NCI-H1417 treated with DMSO at 0.1 percent for 48 hours (cell line): ENCODE data around the gene RIN2.
"Not testable (repeated sequence)": the region's sequence is repeated elsewhere in the genome, so short reads cannot be mapped to it uniquely, and the experiment has no call there.

Source experiments
- DNase-seq: peaks from one replicate; lab custom pipeline; 2025; lab: John Stamatoyannopoulos, UW

The RIN2 gene

DNA sequence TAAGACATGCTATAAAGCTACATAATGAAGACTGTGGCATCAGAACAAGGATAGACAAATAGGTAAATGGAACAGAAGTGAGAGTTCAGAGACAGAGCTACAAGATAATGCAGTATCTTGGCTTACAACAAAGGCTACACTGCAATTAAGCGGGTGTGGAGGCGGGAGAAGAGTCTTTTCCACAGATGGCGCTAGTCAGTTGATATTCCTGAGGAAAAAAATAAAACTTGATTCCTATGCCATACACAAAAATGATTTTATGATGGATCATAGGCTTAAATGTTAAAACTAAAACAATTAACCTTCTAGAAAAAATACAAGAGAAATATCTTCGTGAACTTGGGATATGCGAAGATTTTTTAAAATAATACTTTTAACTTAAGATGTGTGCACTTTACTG, 31.0 kb downstream of the RIN2 start:
- DNase-seq: no peak

DNA sequence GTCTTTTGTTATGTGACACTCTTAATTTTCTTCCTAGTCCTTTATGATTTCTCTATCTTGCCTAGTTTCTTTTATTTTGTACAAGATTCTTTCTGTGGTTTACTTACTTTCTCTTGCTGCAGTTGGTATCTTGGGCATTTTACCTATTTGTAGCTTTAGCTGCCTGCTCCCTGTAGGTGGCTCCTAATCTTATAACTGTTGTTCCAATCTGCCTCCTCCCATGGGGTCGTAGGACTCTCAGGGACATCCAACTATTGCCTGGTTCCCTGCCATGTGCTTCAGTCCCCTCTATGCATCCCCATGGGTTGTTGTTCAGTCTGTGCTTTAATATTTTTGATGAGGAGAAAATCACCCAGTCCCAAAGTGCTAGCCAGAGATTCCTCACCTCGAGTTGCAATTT, 31.4 kb downstream of the RIN2 start:
- no peak for DNase-seq

DNA sequence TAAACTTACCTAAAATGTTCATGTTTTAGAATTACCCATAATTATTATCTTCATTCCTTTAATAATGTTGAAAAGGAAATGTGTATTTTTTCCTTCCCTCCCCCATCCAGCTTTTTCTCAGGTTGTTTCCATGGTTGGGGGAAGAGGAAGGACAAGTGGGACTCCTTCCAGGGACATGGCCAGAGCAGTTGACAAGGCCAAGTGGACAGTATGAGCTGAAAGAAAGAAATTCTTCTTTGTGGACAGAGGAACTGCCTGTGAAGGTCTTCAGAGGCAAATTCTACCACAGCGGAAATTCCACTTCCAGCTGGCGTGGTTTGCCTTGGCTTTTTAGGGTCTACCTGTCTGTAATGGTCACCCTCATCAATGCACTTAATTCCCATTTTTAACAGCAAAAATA, 33.8 kb downstream of the RIN2 start:
- DNase-seq: no peak

DNA sequence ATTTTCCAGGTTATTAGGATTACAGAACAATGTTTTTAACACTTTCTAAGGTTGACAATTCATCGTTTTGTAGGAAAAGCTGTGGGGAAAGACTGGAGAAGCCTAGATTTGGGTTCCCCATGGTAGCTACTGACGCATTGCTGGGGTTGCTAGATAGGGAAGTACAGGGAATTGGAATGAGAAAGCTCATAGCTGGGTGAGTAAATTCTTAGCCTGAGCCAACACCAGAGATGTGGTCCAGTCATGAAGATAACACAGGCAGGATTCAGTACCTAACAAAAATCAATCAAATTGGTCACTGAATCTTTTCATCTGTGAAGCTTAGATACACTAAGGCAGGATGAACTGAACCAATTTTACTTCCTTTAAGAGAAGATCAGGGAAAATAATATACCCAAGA, 35.7 kb downstream of the RIN2 start:
- no peak for DNase-seq

DNA sequence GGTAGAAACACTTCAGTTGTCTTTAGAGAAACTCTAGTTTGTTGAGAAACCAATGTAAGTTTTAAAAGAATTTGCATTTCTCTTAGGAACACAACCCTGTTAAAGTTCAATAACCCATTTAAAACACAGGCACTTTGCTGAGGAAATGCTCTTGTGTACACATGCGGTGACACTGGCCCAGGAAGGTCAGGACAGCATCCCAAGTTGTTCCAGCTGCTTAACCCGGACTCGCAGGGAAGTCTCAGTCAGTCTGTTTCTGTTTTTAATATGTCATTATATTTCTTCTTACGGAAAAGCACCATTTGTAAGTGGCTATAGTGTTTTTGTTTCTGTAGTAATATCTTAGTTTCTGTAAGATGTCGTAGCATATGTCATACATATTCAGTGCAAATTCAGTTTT, 36.9 kb downstream of the RIN2 start:
- DNase-seq: no peak

DNA sequence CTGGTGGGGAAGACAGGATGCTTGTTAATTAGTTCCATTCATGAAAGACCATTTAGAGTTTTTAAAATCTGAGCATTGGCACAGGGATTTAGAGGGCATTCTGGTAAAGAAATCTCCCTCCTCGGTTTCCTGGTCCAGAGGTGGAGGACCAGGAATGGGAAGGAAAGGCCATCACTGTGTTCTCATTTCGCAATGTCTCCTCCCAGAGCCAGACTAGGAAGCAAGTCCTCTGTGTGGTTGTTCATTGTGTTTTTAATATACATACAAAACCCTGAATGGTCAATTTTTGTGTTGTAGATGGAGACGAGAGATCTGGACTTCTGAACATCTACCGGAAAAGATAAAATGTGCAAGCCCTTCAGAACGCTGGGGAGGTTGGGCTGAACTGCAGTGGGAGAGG, 41.3 kb downstream of the RIN2 start:
- no peak for DNase-seq

DNA sequence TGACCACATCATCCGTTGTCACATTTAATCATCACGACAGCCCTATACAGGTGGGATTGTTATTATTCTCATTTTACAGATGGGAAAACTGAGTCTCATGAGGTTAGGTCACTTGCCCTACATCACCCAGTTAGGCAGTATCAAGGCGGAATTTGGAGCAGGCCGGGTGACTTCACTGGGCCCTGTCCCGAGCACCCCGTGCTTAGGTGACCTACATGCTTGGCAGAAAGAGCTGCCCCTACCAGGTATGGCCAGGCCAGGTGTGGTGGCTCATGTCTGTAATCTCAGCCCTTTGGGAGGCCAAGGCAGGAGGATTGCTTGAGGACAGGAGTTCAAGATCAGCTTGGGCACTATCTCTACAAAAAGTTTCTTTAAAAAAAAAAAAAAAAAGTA, 44.0 kb downstream of the RIN2 start:
- DNase-seq: no peak

DNA sequence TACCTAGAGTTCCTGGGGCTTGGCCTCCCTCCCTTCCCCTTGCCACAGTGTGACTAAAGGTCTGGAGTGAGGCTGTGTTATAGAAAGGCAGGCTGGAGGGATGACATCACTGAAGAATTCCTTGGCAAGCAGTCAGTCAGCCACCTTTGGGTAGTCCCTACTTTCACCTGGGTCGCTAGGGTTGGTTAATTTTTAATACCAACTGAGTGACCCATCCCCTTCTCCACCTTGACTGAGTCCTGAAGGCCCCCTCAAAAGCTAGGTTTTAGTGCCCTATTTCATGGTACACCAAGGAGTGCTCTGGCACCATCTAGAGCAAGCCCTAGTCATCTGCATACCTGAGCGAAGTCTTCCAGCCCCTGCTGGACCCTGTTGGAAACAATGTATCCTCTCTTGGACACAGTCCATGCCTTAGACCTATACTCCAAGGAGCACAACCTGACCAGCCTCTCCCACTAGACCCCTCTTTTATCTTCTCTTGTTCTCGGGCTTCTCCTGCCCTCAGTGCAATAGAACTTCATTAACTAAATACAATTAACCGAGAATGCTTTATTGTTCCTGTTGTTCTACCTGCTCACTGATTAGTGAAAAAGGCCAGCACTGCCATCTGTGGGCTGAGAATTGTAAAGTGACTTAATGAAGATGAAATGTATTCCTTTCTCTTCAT, 44.6 kb downstream of the RIN2 start:
- DNase-seq: no peak

DNA sequence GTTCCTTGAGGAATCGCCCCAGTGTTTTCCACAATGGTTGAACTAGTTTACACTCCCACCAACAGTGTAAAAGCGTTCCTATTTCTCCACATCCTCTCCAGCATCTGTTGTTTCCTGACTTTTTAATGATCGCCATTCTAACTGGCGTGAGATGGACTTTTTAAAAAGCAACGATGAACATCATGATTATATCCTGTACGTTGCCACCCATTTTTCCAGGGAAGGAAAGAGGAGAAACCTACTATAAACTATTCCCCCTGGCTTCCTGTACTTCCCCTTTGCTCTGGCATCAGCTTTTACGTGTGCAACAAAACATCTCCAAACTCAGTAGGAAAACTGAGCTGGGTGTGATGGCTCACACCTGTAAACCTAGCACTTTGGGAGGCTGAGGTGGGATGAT, 48.2 kb downstream of the RIN2 start:
- not testable (repeated sequence) for DNase-seq

DNA sequence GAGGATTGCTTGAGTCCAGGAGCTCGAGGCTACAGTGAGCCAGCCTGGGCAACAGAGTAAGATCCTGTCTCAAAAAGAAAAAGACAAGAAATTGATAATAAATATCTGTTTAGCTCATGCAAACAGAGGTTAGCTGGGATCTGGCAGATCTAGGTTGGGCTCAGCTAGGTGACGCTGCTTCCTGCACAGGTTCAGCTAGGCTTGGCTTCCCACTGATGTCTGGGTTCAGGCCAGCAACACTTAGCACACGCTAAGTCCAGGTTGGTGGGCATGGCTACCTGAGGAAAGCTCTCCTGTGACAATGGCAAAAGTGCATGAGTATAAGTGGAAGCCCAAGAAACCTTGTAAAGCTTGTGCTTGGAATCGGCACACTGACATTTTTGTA, 48.7 kb downstream of the RIN2 start:
- DNase-seq: no peak

DNA sequence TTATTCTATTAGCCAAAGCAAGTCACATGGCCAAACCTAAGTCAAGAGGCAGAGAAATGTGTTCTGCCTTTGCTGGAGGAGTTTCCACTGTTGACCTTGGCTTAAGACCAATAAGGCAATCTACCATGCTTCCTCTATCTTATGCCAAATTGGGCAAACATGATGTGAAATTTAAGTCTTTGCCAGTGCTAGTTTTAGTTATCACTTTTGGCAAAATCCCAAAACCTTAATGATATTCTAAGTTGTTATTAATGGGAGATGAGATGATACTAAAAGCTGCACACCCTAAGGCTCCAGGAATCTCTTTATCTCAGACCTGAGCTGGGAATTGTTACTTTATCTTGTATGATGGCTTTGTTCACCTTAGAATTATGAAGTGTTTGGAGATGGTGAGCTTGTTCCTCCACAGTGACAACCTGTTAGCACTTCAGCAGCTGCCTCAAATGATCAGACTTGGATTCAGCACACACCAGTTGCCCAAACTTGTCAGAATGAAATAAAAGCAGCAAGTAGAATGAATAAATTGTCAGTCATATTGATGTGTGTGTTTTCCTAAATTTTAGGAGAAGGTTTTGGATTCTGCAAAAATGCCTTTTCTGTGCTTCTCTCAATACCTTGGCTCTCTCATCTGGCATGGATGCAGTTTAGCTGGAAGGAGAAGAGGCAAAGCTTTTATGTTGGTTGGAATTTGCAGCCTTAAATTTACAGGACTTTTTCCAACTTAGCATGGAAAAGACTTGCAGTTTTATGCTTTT, 49.3 kb downstream of the RIN2 start:
- DNase-seq: no peak
